ENCODE measurements around the gene AZU1. TPM values are rescaled to one million over a fixed set of nuclear protein-coding genes. Genes with fewer than 3 reads are reported as not detected.
"Not testable (repeated sequence)": the region's sequence is repeated elsewhere in the genome, so short reads cannot be mapped to it uniquely, and the experiment has no call there.

The AZU1 gene
- polyA plus RNA-seq, 3 donors, result 2.7 to 5.7 (median 4.3) TPM

- Histone ChIP-seq H3K4me3 (replicated peaks in 1 of 3; ENCODE audit: low read depth in 2 of 3, low read length in 3 of 3) (no peak overlapping the region), H4K20me1 (ENCODE audit: insufficient read depth, low read length) (no peaks in the 10 kb centered on the region), H3K36me3 (replicated peaks in 1 of 2; ENCODE audit: control insufficient read depth in 1 of 2, insufficient read depth in 2 of 2, low read length in 2 of 2) (peaks cover 22 to 27% of the 10 kb centered on the region in 2 donors), H2AFZ (ENCODE audit: insufficient read depth, low read depth, low read length, poor library complexity, severe bottlenecking) (no peak overlapping the region), H3K9ac (ENCODE audit: insufficient read depth, low read length, poor library complexity, severe bottlenecking) (no peak overlapping the region), H3K27ac (ENCODE audit: low read depth in 1 of 2, low read length in 2 of 2) (no peak overlapping the region), H3K4me2 (replicated peaks; ENCODE audit: extremely low read depth, low read length, poor library complexity, severe bottlenecking) (no peak overlapping the region), H3K27me3 (ENCODE audit: control insufficient read depth in 2 of 2, insufficient read depth in 2 of 2, low read length in 2 of 2) (no peaks in the 10 kb centered on the region), H3K79me2 (ENCODE audit: insufficient read depth, low read length) (no peaks in the 10 kb centered on the region), H3K9me3 (replicated peaks in 1 of 2; ENCODE audit: control insufficient read depth in 1 of 2, insufficient read depth in 1 of 2, low read length in 2 of 2) (no peaks in the 10 kb centered on the region), H3K4me1 (ENCODE audit: control insufficient read depth in 1 of 2, insufficient read depth in 2 of 2, low read length in 2 of 2) (peaks cover 7 to 9% of the 10 kb centered on the region in 2 donors)
- H3K4me1 Mint-ChIP-seq, result peaks cover 5% of the 10 kb centered on the region
- H3K4me3 Mint-ChIP-seq, result no peak overlapping the region
- intact Hi-C loops (cut with micrococcal nuclease), result no loop called here
- H3K27me3 Mint-ChIP-seq (ENCODE audit: low read depth in 3 of 3), result no peaks in the 10 kb centered on the region
- peaks cover 34 to 68% of the 10 kb centered on the region in 2 donors for H3K36me3 Mint-ChIP-seq
- WGBS (ENCODE audit: insufficient coverage), result 96% methylated on average over 23 of the region's 29 CpGs
- H3K9me3 Mint-ChIP-seq, result peaks cover 0 to 3% (median 0%) of the 10 kb centered on the region in 7 donors
- TF ChIP-seq CTCF (IDR thresholded peaks at IDR 0.05), result no peak
- H3K27ac Mint-ChIP-seq, result no peak overlapping the region
- no peak for DNase-seq
Measured at GRCh38 chr19:876780-877314, 49.2 kb downstream of the AZU1 start.

- H3K9ac ChIP-seq (ENCODE audit: insufficient read depth, low read length, poor library complexity, severe bottlenecking); H3K4me1 Mint-ChIP-seq; H3K9me3 ChIP-seq (replicated peaks in 1 of 2; ENCODE audit: control insufficient read depth in 1 of 2, insufficient read depth in 1 of 2, low read length in 2 of 2); H2AFZ ChIP-seq (ENCODE audit: insufficient read depth, low read depth, low read length, poor library complexity, severe bottlenecking); H3K27ac Mint-ChIP-seq; intact Hi-C loops (cut with micrococcal nuclease); H3K79me2 ChIP-seq (ENCODE audit: insufficient read depth, low read length); DNase-seq; H3K9me3 Mint-ChIP-seq; H4K20me1 ChIP-seq (ENCODE audit: insufficient read depth, low read length); H3K4me1 ChIP-seq (ENCODE audit: control insufficient read depth in 1 of 2, insufficient read depth in 2 of 2, low read length in 2 of 2); H3K27me3 ChIP-seq (ENCODE audit: control insufficient read depth in 2 of 2, insufficient read depth in 2 of 2, low read length in 2 of 2); H3K4me3 Mint-ChIP-seq; H3K4me3 ChIP-seq (replicated peaks in 1 of 3; ENCODE audit: low read depth in 2 of 3, low read length in 3 of 3); H3K4me2 ChIP-seq (replicated peaks; ENCODE audit: extremely low read depth, low read length, poor library complexity, severe bottlenecking); H3K27me3 Mint-ChIP-seq (ENCODE audit: low read depth in 3 of 3); H3K27ac ChIP-seq (ENCODE audit: low read depth in 1 of 2, low read length in 2 of 2): not testable (repeated sequence)
- peaks cover 44 to 81% of the 10 kb centered on the region in 2 donors for H3K36me3 Mint-ChIP-seq
- 87% methylated on average over 9 of the region's 23 CpGs for WGBS (ENCODE audit: insufficient coverage)
- peaks cover 35 to 40% of the 10 kb centered on the region in 2 donors for H3K36me3 ChIP-seq (replicated peaks in 1 of 2; ENCODE audit: control insufficient read depth in 1 of 2, insufficient read depth in 2 of 2, low read length in 2 of 2)
Measured at GRCh38 chr19:877992-878660, 50.5 kb downstream of the AZU1 start.

- peaks cover 39 to 48% of the 10 kb centered on the region in 2 donors for H3K36me3 ChIP-seq (replicated peaks in 1 of 2; ENCODE audit: control insufficient read depth in 1 of 2, insufficient read depth in 2 of 2, low read length in 2 of 2)
- H3K4me3 ChIP-seq (replicated peaks in 1 of 3; ENCODE audit: low read depth in 2 of 3, low read length in 3 of 3); H3K27ac ChIP-seq (ENCODE audit: low read depth in 1 of 2, low read length in 2 of 2); H3K4me1 ChIP-seq (ENCODE audit: control insufficient read depth in 1 of 2, insufficient read depth in 2 of 2, low read length in 2 of 2); H3K9ac ChIP-seq (ENCODE audit: insufficient read depth, low read length, poor library complexity, severe bottlenecking); H3K27me3 ChIP-seq (ENCODE audit: control insufficient read depth in 2 of 2, insufficient read depth in 2 of 2, low read length in 2 of 2); H3K9me3 ChIP-seq (replicated peaks in 1 of 2; ENCODE audit: control insufficient read depth in 1 of 2, insufficient read depth in 1 of 2, low read length in 2 of 2); H3K79me2 ChIP-seq (ENCODE audit: insufficient read depth, low read length); intact Hi-C loops (cut with micrococcal nuclease); H2AFZ ChIP-seq (ENCODE audit: insufficient read depth, low read depth, low read length, poor library complexity, severe bottlenecking); H3K4me3 Mint-ChIP-seq; H3K9me3 Mint-ChIP-seq; H3K4me1 Mint-ChIP-seq; H3K27me3 Mint-ChIP-seq (ENCODE audit: low read depth in 3 of 3); H3K4me2 ChIP-seq (replicated peaks; ENCODE audit: extremely low read depth, low read length, poor library complexity, severe bottlenecking); H4K20me1 ChIP-seq (ENCODE audit: insufficient read depth, low read length); DNase-seq: not testable (repeated sequence)
- peak overlapping the region in 1 of 7 donors; percentile 16 for H3K27ac Mint-ChIP-seq
- WGBS (ENCODE audit: insufficient coverage), result 92% methylated on average over 15 of the region's 24 CpGs
- peaks cover 49 to 89% of the 10 kb centered on the region in 2 donors for H3K36me3 Mint-ChIP-seq
Measured at GRCh38 chr19:878751-879561, 51.3 kb downstream of the AZU1 start.
